WI38 (cell line): ENCODE results near the gene NRCAM.

Experiments used
- H3K4me3 ChIP-seq: 2 replicates; pipeline ENCODE4 v1.5.1; 2011; ENCODE audit warnings: low read depth, mild to moderate bottlenecking, control low read depth, low read length
- TF ChIP-seq, protein P1 (sequence below): IDR thresholded peaks from 2 replicates; pipeline ENCODE4 v1.5.1; 2012; ENCODE audit warnings: low read depth, mild to moderate bottlenecking, control low read depth, low read length

The NRCAM gene

DNA sequence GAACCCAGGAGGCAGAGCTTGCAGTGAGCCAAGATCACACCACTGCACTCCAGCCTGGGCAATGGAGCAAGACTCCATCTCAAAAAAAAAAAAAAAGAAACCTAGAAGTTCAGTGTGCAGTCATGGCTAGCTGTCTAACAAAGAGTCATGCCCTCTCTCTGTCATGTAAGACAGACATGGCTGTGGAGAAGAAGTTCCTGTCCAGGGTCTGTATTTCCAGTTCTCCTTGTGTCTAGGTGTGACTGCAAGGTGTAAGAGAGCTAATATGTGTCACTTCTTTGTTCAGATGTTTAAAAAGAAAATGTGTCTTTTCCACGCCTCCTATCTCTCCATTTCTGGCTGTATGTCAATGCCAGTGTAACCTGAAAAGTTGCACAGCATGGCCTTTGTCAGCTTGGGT lies 139.5 kb downstream of the NRCAM start:
- no peak overlapping the region for H3K4me3 ChIP-seq
- TF ChIP-seq, protein P1, sequence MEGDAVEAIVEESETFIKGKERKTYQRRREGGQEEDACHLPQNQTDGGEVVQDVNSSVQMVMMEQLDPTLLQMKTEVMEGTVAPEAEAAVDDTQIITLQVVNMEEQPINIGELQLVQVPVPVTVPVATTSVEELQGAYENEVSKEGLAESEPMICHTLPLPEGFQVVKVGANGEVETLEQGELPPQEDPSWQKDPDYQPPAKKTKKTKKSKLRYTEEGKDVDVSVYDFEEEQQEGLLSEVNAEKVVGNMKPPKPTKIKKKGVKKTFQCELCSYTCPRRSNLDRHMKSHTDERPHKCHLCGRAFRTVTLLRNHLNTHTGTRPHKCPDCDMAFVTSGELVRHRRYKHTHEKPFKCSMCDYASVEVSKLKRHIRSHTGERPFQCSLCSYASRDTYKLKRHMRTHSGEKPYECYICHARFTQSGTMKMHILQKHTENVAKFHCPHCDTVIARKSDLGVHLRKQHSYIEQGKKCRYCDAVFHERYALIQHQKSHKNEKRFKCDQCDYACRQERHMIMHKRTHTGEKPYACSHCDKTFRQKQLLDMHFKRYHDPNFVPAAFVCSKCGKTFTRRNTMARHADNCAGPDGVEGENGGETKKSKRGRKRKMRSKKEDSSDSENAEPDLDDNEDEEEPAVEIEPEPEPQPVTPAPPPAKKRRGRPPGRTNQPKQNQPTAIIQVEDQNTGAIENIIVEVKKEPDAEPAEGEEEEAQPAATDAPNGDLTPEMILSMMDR: no peak

DNA sequence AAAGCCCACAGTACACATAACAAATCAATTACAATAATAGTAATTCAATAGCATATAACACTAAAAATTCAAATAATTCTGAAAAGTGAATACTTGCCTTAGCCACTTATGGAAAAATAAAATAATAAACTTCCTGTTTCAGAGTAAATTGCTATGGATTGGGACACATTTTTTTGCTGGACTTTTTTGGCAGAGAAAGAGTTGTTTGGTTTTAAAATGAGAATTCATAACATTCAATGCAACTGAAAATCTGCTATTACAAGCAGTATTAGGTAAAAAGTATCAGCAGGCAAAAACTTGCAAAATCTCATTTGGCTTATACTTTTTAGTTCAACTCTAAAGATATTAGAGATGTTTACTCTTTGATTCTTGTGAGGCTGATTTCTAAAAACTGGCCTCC lies 141.7 kb downstream of the NRCAM start:
- no peak overlapping the region for H3K4me3 ChIP-seq
- TF ChIP-seq, protein P1: no peak

DNA sequence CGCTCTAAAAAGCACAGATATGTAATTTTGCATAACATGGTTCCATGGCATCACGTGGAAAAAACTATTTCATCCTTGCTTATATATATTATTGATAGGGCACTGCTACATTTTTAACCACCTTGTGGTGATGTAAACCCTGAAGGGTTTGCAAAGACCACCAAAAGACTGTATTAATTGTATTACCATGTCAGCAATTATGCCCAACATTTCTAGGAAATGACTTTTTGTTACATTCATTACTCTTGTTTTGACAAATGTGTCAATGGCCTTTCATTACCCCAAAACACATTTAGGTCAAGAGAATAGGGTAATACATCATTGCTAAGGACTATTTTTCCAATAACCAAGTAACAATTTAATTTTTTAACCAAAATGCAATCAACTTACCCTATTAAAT lies 142.2 kb downstream of the NRCAM start:
- no peak overlapping the region for H3K4me3 ChIP-seq
- TF ChIP-seq, protein P1: no peak

DNA sequence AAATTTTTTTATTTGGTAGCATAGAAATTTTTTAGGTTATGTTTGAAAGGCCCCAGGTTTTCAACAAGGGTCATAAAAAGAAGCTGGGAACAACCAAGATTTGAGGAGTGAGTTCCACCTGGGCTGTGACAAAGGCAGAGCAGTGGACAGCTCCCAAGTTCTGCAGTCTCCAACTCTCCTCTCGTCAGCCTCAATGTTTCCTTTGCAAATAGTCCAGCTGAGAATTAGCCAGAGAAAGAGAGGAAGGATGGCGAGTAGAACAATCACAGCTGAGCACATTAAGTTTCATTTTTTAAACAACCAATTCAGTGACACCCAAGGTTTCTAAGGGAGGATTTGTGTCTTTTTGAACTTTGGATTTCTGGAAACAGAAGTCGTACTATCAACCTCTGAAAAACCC lies 143.2 kb downstream of the NRCAM start:
- TF ChIP-seq, protein P1: no peak
- H3K4me3 ChIP-seq: no peak overlapping the region

DNA sequence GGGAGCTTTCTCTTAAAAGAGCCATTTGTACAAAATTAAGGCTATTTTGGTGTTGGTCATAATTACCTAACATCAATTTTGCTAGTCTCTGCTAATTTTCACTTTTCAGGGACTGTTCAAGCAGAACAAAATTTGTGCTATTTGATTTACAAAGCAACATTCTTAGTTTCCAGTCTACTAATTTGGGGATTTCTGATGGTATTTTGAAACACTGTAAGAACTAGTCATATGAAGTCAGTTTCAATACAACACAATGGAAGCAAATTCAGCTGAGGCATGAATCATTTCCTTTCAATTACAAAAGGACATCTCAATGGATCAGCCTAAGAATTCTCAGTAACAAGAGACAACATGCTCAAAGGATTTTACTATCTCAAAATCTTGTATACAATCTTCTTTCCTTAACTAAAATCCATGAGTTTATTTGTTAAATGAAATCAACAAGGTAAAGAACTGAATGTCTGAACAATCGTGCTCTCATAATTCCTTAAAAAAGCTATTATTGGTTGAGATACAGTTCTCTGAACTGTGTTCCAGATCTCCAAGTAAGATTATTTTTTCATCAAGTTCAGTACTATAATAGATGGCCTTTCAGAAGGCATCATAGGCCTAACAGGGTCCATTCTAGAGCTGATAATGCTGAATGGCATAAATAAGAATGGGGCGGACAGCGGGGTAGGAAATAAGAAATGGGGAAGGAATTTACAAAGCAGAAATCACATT lies 144.6 kb downstream of the NRCAM start:
- TF ChIP-seq, protein P1: no peak
- no peak overlapping the region for H3K4me3 ChIP-seq

DNA sequence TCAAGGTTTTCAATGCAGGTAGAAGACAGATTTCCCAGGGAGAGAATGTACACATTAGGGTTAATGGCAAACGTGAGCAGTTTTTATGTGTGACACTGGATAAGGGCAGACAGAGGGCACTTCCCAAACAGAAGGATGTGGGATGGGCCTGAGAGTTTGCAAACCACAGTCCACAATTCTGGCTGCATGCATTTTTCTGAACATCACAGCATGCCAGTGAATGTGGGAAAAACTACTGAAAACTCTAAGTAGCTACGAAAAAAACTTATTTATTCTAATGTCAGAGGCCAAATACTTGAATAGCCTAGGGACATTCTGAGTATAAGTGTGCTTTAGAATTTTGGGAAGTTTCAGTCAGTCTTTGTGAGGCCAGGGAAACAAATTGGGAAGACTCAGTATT lies 145.9 kb downstream of the NRCAM start:
- TF ChIP-seq, protein P1: no peak
- no peak overlapping the region for H3K4me3 ChIP-seq

DNA sequence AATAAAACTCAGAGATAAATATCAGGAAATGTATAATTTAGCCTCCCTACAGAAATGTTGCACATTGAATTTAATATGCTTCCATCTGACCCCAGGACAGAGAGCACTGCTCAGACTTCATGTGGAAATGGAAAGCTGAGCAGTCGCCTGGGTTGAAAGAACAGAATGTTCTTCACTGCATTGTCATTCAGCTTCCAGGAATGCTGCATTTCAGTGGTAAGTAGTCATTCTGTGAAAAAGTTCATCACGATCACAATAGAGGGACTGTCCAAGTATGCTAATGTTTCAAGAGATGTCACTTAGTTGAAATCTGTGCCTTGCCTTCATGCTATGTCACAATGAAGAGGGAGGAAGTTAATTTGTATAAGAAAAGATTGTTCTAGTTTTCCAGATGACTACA lies 147.3 kb downstream of the NRCAM start:
- TF ChIP-seq, protein P1: no peak
- H3K4me3 ChIP-seq: no peak overlapping the region
